GM06990 (cell line): Measurements from ENCODE around the gene ESRRB.

Experiments
- DNase-seq: peaks from one replicate; pipeline ENCODE4 v3.0.0-alpha.2; 2011; ENCODE audit not compliant: insufficient read length; ENCODE audit errors: extremely low read depth
- H3K27me3 ChIP-seq: replicated peaks from 2 replicates; pipeline ENCODE4 v1.6.0; 2011; ENCODE audit warnings: low read length; ENCODE audit not compliant: control insufficient read depth, insufficient read depth
- H3K36me3 ChIP-seq: 2 replicates; pipeline ENCODE4 v1.5.1; 2011; ENCODE audit warnings: low read length; ENCODE audit not compliant: control insufficient read depth, insufficient read depth
- H3K4me3 ChIP-seq: replicated peaks from 2 replicates; pipeline ENCODE4 v1.5.1; 2011; ENCODE audit warnings: low read depth, mild to moderate bottlenecking, control low read depth, low read length
- TF ChIP-seq, protein P1 (sequence below): IDR thresholded peaks from 2 replicates; pipeline ENCODE4 v1.5.1; 2011; ENCODE audit warnings: low read length, control low read depth, mild to moderate bottlenecking, inconsistent platforms; ENCODE audit not compliant: insufficient read depth, poor library complexity, severe bottlenecking

The ESRRB gene

DNA sequence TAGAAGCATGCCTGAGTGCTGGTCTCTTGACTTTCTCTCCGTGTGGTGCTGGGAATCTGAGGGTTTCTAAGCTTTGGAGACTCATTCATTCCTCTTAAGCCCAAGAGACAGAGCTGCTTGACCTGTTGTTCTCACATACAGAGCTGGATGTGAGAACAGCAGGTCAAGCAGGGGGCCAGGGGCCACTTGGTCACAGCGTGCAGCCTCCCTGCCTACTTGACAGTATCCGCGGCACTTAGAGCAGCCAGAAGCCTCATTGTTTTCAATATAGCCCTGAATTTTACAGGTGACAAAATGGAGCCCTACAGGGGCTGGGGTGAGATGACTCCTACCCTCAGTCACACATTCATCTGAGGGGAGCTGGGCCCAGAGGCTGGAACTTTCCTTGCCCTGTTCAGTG is 88.9 kb downstream of the ESRRB start:
- no peak for DNase-seq
- TF ChIP-seq, protein P1, sequence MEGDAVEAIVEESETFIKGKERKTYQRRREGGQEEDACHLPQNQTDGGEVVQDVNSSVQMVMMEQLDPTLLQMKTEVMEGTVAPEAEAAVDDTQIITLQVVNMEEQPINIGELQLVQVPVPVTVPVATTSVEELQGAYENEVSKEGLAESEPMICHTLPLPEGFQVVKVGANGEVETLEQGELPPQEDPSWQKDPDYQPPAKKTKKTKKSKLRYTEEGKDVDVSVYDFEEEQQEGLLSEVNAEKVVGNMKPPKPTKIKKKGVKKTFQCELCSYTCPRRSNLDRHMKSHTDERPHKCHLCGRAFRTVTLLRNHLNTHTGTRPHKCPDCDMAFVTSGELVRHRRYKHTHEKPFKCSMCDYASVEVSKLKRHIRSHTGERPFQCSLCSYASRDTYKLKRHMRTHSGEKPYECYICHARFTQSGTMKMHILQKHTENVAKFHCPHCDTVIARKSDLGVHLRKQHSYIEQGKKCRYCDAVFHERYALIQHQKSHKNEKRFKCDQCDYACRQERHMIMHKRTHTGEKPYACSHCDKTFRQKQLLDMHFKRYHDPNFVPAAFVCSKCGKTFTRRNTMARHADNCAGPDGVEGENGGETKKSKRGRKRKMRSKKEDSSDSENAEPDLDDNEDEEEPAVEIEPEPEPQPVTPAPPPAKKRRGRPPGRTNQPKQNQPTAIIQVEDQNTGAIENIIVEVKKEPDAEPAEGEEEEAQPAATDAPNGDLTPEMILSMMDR = no peak
- no peaks in the 10 kb centered on the region for H3K36me3 ChIP-seq
- H3K27me3 ChIP-seq = no peaks in the 10 kb centered on the region; the same call in 1 of the 2 replicates
- no peak overlapping the region for H3K4me3 ChIP-seq

DNA sequence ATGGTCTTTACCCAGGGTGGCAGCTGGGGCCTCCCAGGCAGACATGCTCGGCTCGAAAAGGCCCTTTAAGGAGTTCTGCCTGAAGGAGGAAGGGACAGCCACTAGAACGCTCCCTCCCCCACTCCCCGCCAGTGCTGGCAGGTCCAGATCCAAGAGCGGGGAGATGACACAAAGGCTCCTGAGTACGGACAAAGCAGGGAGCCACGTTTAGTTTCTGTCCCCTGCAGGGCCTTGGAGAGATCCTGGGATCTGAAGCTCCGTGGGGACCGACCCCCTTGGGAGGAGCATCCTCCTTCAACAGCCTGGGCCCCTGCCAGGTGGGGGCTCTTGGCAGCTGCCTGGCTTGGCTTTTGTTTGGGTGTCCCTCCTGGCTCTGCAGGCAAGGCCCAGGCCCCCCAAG is 89.7 kb downstream of the ESRRB start:
- TF ChIP-seq, protein P1 = no peak
- H3K4me3 ChIP-seq = no peak overlapping the region
- H3K36me3 ChIP-seq = no peaks in the 10 kb centered on the region
- H3K27me3 ChIP-seq = no peaks in the 10 kb centered on the region; the same call in 1 of the 2 replicates
- no peak for DNase-seq

DNA sequence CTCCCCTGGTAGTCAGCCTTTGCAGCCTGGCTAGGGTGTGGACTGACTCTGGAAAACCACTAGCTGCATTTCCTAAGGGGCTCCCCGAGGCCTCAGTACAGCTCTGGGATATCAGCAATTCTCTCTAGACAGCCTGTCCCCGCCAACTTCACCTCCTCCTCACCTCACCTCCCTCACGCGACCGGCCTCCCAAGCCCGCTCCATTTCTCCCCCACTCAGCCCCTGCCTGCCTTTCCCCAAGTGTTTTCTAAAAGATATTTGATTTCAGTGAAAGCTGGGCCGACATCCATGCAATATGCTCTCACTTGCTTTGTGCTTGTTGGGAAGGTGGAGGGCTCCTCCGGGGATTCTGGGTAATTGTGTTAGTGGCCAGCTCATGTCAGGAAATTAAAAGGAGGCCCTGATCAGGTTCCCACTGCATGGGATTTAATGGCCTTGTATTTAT is 91.8 kb downstream of the ESRRB start:
- H3K36me3 ChIP-seq = no peaks in the 10 kb centered on the region
- no peaks in the 10 kb centered on the region; the same call in none of the 2 replicates for H3K27me3 ChIP-seq
- H3K4me3 ChIP-seq = no peak overlapping the region
- TF ChIP-seq, protein P1 = no peak
- DNase-seq = no peak

DNA sequence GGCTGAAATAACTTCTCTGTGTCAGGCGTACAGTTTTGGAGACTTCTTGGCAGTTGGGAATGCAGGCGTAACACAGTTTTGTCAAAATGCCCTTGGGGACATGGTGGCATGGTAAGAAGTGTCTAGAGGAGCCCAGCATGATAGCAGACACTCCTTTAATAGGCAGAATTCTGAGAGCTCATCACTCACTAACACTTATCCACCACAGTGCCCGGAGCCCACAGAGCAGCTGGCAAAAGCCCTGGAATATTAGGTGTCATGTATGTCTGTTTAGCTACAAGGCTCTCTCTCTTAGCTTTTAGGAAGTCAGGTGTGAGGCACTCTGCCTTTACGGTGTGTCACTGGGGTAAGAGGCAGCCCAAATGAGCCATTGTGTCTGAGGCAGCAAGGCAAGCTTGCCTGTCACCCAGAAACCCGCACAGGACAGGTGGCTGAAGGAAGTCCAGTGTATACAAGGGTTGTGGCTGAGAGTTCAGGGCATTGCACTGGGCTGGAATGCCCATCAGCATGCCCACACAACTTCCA is 96.3 kb downstream of the ESRRB start:
- H3K36me3 ChIP-seq = no peaks in the 10 kb centered on the region
- TF ChIP-seq, protein P1 = no peak
- H3K4me3 ChIP-seq = no peak overlapping the region
- DNase-seq = no peak
- H3K27me3 ChIP-seq = no peaks in the 10 kb centered on the region; the same call in none of the 2 replicates

DNA sequence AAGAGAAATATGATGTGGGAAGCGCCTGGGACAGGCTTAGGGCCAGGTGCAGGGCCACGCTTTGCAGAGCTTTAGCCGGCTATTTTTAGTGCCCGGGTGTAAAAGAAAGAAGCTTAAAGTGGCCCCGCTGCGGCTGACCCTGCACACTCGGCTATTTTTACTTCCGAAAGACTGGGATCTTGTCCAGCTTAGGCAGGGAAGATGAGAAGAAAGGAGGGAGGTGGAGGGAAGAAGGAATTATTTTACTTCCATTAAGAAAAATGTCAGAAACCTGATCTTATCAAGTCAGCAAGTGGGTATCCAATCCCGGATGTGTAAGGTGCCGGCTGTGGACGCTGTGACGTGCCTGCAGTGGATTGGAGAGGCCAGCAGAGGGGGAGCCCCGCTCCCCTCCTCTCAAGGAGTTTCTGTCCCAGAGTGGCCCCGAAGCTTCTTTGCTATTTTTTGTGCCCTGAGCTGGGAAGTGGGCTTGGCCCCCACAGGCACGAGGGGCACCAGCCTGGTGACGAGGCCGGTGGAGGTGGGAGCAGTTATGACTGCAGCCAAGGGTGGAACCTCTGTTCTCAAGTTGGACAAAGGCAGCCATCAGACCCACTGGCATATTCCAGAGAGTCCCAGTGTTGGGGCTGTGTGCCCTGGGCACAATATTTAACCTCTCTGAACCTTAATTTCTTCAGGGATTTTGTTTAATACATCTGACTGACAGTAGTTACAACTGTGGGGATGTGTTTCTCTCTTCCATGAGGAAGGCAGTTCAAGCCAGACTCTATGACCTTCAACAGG is 97.7 kb downstream of the ESRRB start:
- H3K36me3 ChIP-seq = no peaks in the 10 kb centered on the region
- no peak for DNase-seq
- no peak overlapping the region for H3K4me3 ChIP-seq
- TF ChIP-seq, protein P1 = no peak
- no peaks in the 10 kb centered on the region; the same call in none of the 2 replicates for H3K27me3 ChIP-seq

DNA sequence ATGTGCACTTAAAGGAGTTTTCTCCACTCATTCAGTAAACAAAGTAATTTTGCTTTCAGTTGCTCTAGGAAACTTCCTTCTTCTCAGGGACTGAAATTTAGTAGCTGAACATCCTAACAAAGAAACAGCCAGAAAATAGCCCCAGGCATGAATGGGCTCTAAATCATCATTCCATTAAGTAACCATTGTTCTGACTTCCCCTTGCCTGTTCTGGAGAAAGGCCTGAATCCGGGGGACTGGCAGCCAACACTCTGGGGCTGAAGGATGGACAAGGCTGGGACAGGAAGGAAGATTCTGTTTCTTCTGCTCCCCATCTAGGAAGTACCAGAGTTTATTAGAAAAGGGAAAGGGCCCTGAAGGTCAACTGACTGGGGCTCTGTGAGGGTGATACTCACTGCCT is 104.5 kb downstream of the ESRRB start:
- no peak for DNase-seq
- Histone ChIP-seq H3K4me3 (no peak overlapping the region), H3K27me3 (no peaks in the 10 kb centered on the region), H3K36me3 (no peaks in the 10 kb centered on the region)
- TF ChIP-seq, protein P1 = no peak
